ENCODE results near the gene LIPT1.

DNA sequence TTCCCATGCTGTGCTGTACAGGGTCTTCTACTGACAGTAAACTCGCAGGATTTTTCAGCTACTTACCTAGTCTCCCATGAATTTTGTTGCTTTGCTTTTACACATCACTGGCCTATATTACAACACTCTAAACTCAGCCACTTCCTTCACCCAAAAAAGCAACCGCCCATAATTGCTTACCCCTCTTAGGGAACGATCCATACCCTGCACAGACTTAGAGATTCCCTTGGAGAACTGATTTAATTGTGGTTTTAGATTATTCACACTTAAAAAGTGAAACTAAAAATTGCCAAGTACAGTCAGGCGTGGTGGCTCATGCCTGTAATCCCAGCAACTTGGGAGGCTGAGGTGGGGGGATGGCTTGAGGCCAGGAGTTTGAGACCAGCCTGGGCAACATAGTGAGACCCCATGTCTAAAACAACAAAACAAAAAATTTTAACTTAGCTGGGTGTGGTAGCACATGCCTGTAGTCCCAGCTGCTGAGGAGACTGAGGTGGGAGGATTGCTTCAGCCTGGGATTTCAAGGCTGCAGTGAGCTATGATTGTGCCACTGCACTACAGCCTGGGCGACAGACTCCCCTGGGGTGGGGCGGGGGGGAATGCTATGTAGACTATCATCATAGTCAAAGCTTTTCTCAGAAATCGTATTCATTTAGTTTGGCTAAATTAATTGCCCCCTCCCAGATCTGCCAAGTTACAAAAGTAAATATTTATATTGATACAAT lies 45.5 kb downstream of the LIPT1 start:
- TF ChIP-seq, protein P1, sequence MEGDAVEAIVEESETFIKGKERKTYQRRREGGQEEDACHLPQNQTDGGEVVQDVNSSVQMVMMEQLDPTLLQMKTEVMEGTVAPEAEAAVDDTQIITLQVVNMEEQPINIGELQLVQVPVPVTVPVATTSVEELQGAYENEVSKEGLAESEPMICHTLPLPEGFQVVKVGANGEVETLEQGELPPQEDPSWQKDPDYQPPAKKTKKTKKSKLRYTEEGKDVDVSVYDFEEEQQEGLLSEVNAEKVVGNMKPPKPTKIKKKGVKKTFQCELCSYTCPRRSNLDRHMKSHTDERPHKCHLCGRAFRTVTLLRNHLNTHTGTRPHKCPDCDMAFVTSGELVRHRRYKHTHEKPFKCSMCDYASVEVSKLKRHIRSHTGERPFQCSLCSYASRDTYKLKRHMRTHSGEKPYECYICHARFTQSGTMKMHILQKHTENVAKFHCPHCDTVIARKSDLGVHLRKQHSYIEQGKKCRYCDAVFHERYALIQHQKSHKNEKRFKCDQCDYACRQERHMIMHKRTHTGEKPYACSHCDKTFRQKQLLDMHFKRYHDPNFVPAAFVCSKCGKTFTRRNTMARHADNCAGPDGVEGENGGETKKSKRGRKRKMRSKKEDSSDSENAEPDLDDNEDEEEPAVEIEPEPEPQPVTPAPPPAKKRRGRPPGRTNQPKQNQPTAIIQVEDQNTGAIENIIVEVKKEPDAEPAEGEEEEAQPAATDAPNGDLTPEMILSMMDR (IDR thresholded peaks at IDR 0.05; ENCODE audit: insufficient read depth, low read length, poor library complexity, severe bottlenecking), result no peak
- TF ChIP-seq EZH2phosphoT487 (conservative IDR thresholded peaks at IDR 0.05; ENCODE audit: low read length), result no peak
